DND-41 (cell line): ENCODE data around the gene PCBP2.
A peak's percentile ranks its signal among the peaks of the same experiment; 100 is the strongest.

Source experiments
- EZH2 ChIP-seq: IDR thresholded peaks from 3 replicates; pipeline ENCODE4 v1.6.1; 2012; ENCODE audit warnings: borderline replicate concordance, low read depth, mild to moderate bottlenecking, moderate library complexity, low read length, inconsistent platforms; ENCODE audit not compliant: severe bottlenecking
- TF ChIP-seq, protein P1 (sequence below): IDR thresholded peaks from 2 replicates; pipeline ENCODE4 v1.5.1; 2012; ENCODE audit warnings: borderline replicate concordance, low read length, moderate library complexity, mild to moderate bottlenecking; ENCODE audit not compliant: poor library complexity, severe bottlenecking; ENCODE audit errors: extremely low read depth

- TF ChIP-seq EZH2 = no peak
- TF ChIP-seq, protein P1, sequence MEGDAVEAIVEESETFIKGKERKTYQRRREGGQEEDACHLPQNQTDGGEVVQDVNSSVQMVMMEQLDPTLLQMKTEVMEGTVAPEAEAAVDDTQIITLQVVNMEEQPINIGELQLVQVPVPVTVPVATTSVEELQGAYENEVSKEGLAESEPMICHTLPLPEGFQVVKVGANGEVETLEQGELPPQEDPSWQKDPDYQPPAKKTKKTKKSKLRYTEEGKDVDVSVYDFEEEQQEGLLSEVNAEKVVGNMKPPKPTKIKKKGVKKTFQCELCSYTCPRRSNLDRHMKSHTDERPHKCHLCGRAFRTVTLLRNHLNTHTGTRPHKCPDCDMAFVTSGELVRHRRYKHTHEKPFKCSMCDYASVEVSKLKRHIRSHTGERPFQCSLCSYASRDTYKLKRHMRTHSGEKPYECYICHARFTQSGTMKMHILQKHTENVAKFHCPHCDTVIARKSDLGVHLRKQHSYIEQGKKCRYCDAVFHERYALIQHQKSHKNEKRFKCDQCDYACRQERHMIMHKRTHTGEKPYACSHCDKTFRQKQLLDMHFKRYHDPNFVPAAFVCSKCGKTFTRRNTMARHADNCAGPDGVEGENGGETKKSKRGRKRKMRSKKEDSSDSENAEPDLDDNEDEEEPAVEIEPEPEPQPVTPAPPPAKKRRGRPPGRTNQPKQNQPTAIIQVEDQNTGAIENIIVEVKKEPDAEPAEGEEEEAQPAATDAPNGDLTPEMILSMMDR = peak; percentile 97
Measured at GRCh38 chr12:53451661-53452158, at the start of gene PCBP2.
